Right hindlimb (tissue), 1 donor: ENCODE data around the gene SAMD10.
"Not testable (repeated sequence)": the region's sequence is repeated elsewhere in the genome, so short reads cannot be mapped to it uniquely, and the experiment has no call there.

Source experiments
- DNase-seq: peaks from one replicate; pipeline ENCODE4 v3.0.0-alpha.2; 2018

Gene SAMD10

GRCh38 chr20:63968928-63969760 lies 10.3 kb downstream of the SAMD10 start:
- peak; percentile 68 for DNase-seq

DNA sequence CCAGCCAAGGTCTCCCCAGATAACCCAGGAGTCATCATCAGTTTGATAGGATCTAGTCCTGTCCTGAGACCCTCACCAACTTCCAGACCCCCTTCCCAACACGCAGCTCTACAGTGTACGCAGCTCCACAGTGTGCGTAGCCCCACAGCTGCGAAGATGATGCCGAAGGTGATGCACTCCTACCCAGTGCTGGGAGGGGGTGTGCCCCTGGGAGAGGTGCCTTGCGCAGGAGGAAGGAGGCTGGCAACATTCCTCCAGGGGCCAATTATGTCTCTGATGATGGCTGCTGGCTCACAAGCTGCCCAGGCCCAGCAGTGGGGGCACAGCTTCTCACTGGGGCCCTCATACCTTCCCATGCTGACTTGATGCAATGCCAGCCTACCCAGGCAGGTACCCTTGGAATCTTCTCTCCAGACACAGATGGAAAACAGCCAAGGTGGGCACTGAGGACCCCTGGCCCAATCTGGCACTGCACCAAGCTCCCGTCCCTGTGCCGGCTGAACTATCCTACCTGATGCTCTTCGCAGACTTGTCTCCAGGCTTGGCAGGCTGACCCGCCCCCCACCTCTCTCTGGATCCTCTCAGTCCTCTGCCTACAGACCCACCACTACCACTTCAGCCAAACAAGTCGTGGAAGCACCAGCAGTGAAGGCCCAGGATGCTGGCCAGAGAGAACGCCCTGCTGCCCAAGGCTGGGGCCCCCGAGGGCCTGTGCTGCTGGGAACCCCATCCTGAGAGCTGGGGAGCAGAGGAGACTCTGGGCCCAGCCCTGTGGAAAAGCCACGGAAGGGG lies 11.1 kb downstream of the SAMD10 start:
- peak; percentile 28 for DNase-seq

- no peak for DNase-seq
Observed at GRCh38 chr20:63967330-63968135, 11.9 kb downstream of the SAMD10 start.

DNA sequence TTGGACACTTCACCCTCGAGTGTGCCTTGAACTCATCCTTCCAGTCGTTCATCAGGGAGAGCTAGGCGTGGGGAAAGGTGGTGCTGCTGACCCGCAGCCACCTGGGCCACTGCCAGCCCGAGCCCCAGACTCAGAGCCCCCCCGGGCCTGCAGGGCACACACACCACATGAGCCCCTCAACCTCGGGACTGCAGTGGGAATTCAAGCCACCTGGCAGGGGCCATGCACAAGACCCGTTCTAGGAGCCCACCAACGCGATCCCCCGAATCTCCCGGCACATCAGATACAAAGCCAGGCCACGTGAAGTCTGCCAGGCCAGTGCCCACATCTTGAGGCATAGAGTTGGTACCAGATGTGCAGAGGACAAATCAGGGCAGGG lies 12.5 kb downstream of the SAMD10 start:
- peak; percentile 17 for DNase-seq

DNA sequence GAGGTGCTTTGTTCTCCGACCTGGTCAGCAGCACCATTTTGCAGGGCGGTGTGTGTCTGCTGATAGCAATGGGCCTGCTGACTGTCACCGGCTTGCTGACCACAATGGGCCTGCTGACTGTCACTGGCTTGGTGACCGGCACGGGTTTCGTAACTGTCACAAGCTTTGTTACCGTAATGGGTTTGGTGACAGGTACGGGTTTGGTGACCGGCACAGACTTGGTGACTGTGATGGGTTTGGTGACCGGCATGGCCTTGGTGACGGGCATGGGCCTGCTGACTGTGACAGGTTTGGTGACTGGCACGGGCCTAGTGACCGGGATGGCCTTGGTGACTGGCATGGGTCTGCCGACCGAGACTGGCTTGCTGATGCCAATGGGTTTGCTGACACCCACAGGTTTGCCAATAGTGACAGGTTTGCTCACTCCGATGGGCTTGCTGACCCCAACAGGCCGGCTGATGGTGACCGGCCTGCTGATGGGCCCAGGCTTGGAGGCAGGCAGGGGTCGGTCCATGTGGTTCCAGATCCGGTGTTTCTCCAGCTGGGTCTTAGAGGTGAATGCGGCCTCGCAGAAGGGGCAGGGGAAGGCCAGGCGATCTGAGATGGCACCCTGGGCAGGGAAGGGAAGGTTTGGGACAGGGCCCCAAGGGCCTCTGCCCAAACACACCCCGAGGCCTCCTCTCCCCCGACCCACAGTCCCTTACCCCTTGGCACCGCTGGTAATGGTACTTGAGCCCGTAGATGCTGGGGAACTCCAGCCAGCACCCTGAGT lies 13.1 kb downstream of the SAMD10 start:
- DNase-seq: peak; percentile 19

DNA sequence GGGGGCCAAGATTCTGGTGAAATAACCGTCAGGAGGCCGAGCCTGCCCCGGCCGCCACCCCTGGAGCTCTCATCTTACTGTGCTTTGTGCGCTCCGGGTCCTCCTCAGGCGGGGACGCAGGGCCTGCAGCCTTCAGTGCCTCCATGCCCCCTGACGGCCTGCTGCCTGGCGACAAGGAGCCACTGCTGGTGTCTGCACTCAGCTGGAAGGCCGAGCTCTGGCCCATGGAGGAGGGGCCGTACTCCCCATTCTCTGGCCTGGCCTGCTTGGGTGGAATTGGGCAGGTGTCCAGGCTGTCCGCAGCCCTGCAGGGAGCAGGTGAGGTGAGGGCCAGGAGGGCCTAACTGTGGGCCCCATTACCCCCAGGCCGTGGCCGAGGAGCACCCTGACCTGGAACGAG lies 15.0 kb downstream of the SAMD10 start:
- DNase-seq: peak; percentile 17

- DNase-seq: peak; percentile 21
Observed at GRCh38 chr20:63963784-63964301, 15.6 kb downstream of the SAMD10 start.

GRCh38 chr20:63963348-63963741 lies 16.1 kb downstream of the SAMD10 start:
- no peak for DNase-seq

DNA sequence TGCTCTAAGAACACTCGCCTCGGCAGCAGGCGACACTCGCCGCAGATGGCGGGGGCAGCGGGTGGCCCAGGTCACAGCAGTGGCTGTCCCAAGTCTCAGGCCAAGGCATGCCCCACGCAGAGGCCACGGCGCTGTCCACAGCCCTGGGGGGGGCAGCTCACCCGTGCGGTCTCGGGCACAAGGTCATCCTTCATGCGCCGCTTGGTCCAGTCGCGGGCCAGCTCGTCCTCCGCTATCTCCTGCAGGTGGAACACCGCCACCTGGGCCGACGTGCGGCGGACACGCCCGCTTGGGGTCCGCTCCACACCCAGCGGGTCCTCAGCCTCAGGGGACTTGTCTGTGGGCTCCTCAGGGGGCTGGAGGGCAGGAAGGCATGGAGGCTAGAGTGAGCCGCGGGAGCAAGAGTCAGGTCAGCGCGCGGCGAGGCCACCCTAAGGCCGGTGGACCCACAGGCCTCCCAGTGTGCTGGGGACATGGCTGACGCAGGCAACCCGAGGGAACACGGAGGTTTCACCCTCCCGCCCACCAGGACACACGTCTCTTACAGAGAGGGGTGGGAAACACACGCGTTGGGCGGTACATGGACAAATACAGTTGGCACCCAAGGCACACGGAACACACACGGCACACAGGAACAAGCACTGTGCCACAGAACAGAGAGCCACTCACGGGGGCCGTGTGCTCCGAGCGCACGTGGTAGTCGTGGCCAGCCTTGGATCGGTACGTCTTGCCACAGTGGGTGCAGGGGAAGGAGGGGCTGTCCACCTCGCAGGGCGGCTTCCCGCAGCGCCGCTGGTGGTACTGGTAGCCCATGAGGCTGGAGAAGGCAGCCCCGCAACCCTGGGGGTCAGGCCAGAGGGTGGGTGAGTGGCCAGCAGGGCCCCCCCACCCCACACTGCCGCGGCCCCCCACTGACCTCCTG lies 16.8 kb downstream of the SAMD10 start:
- no peak for DNase-seq

- no peak for DNase-seq
Observed at GRCh38 chr20:63961664-63962425, 17.6 kb downstream of the SAMD10 start.

GRCh38 chr20:63960654-63961621 lies 18.5 kb downstream of the SAMD10 start:
- not testable (repeated sequence) for DNase-seq

- DNase-seq: no peak
Observed at GRCh38 chr20:63959699-63960075, 19.8 kb downstream of the SAMD10 start.

DNA sequence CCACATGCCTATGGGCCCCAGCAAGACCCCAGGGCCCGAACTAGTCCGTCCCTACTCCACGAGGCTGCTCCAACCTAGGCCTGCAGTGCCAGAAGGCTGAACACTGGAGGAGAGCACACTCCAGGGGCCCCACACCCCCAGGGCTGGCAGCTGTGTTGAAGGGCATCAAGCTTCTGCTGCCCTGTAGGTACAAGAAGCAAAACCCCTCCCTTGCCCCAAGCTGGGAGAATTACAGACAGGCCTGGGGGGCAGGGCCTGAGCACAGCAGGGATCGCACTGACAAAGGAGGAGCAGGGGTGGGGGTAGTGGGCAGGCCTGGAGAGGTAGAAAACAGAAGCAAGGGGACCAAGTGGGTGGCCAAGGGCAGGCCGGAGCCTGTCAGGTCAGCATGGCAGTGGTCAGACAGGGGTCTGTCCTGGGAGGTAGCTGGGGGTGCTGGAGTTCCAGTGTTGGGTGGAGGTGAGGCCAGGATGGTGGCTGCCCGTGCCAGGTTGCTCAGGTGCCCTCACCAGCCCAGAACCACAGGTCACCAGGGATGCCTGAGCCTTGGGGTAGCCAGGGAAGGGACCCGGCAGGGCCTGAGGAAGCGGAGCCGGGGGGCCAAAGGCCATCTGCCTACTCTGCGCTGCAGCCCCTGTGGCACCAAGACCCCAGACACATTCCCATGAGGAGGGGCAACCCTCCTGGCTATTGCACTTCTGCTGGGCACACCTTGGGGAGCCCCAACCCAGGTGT lies 20.3 kb downstream of the SAMD10 start:
- DNase-seq: no peak

- peak; percentile 24 for DNase-seq
Observed at GRCh38 chr20:63958471-63958870, 21.0 kb downstream of the SAMD10 start.

DNA sequence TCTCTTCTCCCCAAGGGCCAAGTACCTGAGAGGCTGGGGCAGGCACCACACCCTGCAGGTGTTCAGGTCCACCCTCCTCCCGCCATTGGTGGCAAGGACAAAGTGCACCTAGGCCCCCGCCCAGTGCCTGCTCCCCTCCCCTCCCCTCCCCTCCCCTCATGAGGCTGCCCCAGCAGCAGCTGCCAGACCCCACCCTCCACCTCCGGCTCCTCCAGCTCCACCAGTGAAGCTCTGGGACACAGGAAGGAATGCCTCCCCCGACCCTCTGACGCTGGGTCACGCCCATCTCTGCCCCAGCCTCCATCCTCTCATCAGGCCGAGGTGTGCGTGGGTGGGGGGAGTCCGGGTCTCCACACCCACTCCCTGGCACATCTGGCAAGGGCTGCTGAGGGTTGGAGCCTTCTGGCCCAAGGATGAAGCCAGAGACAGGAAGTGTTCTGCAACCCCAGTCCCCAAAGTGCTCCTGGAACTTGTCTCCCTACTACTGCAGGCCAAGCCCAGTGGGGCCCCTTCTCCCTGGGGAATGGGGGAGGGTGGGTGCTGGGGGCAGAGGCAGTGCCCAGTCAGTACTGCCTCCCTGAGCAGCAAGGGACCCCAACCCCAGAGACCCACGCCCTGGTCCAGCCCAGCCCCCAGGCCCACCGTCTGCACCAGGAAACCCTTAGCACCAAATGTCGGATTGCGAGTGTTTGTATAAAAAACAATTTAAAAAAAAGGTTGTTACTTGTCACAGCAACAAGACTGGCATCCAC lies 21.6 kb downstream of the SAMD10 start:
- DNase-seq: peak; percentile 53

- DNase-seq: peak; percentile 84
Observed at GRCh38 chr20:63957004-63957689, 22.3 kb downstream of the SAMD10 start.

DNA sequence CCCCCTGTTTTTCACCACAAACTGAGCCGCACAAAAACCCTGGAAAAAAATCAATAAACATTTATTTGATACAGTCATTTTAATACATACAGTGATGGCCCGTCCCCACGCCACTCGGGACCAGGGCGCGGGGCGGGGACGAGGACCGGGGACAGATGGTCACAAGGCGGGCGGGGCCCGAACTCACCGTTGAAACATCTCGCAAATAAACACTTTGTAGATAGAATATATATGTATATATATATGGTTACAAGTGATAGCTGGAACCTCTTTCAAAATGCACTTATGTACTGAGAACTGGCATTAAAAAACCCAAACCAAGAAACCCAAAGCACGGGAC lies 22.8 kb downstream of the SAMD10 start:
- no peak for DNase-seq
